ENCODE data around the gene CDK5R1.
"Not testable (repeated sequence)": the region's sequence is repeated elsewhere in the genome, so short reads cannot be mapped to it uniquely, and the experiment has no call there.

Gene CDK5R1

GRCh38 chr17:32486701-32487472 is at the start of gene CDK5R1:
TSS of gene CDK5R1 (plus strand) at chr17:32486993. CDS start at chr17:32487621, 628 bp downstream.
- peak; percentile 66 for DNase-seq

DNA sequence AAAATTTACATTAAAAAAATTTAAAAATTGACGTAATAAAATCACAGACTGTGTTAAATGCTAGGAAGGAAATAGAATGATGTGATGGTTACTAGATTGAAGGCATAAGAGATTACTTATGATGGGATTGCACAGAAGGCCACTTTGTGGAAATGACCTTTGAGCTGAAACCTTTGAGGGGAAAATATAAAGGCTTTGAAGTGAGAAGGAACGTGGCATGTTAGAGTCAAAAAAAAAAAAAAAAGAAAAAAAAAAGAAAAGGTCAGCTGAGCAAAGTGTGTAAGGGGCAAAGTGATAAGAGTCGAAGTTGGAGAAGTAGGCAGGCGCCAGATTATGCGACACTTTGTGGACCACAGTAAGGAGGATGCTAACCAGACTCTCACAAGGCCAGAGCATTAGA is 46.1 kb upstream of the CDK5R1 start:
- DNase-seq, result no peak

- no peak for DNase-seq
These were observed 44.9 kb upstream of the CDK5R1 start for GRCh38 chr17:32441886-32442285.

DNA sequence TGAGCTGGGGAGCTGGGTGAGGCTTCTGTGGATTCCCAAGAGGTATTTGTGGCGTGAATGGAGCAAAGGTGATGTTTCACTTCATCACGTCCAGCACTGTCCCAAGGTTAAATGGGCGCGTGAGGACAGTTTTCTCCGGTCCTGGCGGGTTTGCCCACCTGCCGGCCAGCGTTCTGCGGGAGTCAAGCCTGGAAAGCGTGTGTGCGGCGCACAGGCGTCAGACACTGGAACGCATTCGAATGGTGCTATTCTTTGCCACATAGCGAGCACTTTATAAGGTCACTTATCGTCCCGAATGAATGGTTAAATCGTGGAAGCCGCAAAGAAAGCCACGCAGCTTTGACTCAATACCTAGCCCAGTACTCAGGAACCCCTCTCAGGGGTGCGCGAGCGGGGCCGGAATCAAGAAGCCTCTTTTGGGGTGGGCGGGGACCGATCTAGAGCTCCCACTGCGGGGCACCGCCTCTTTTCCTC is 42.9 kb upstream of the CDK5R1 start:
- no peak for DNase-seq

- DNase-seq, result peak; percentile 96
These were observed 42.3 kb upstream of the CDK5R1 start, which contains the start of gene PSMD11 for GRCh38 chr17:32444301-32445073. TSS of gene PSMD11 (plus strand) at chr17:32444510. CDS start at chr17:32444524, 14 bp downstream.

GRCh38 chr17:32445074-32445415 is 41.7 kb upstream of the CDK5R1 start:
- DNase-seq, result no peak

DNA sequence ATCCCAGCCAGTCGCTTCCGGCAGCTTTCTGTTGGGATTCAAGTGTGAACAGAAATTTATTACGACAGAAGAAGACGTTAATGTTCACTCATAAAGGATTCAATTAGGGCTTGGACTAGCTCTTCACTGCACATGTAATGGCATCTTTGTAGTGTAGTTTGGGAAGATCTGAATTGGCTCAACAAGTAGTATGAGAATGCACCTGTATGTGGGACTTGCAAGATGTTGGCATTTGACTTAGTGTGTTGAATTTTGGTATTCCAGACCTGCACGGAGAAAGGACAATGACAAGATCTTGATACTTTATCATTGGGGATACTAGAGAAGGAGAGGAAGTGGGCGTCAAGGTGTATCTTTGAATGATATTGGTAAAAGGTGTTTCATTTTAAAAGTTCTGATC is 41.3 kb upstream of the CDK5R1 start:
- no peak for DNase-seq

DNA sequence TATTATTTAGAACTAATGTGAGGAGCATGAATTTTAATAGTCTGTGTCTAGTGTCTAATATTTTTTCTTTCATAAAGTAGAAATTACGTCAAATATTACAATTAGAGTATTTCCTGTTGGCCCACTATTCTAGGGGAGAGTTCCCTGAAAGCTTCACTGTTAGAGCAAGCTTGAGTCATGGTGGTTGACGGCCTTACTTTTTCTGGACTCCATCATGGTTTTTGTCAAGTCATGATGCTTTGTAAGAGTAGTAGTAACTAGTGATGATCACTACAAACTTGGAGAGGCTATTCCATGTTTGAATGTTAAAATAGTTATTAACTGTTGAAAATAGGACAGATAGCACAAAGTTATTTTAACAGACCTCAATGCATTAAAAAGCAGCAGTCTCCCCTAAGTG is 40.8 kb upstream of the CDK5R1 start:
- DNase-seq, result no peak

- no peak for DNase-seq
These were observed 39.8 kb upstream of the CDK5R1 start for GRCh38 chr17:32446949-32447348.

DNA sequence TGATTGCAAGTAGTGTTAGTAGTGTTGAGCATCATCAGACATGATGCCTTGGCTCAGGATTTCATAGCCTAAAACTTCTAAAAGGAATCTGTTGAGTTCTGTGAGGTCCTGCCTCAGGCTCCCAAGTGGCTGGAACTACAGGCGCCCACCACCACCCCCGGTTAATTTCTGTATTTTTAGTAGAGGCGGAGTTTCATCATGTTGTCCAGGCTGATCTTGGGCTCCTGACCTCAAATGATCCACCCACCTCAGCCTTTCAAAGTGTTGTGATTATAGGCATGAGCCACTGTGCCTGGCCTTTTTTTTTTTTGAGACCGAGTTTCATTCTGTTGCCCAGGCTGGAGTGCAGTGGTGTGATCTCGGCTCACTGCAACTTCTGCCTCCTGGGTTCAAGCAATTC is 36.8 kb upstream of the CDK5R1 start:
- no peak for DNase-seq

- DNase-seq, result not testable (repeated sequence)
These were observed 36.4 kb upstream of the CDK5R1 start for GRCh38 chr17:32450379-32450778.

GRCh38 chr17:32451879-32452278 is 34.9 kb upstream of the CDK5R1 start:
- no peak for DNase-seq

DNA sequence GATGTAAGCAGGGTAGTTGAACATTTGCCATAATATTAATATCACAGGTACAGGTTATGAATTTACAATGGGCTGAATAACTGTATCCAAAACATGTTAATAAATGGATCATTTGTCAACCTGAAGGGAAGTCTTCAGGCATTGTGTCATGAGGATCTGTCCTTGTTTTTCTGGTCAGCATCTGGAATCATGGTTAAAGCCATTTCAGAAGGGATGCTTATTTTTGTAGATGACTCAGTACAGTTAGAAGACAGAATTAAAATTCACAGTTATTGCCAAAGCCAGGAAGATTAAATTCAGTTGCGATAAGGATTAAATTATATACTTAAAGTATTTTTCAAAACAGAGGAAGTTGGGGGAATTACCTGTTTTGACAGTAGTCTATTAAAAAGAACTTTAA is 34.5 kb upstream of the CDK5R1 start:
- no peak for DNase-seq

DNA sequence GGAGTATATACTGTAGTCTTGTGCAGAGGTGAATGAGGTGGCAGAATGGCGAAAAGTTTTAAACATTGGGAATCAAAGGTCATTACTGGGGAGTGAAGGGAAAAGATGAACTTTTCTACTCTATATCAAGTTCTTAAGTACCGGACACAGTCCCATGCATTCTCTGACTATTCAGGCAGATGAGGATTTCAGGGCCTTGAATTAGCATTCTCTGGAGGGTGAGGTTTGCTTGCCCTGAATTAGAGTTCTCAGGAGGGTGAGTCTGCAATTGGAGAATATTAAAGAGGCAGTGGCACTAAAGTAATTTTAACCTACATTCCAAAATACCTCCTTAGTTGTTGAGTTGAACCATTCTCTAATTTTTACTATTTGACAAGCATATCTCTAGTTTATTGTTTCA is 33.4 kb upstream of the CDK5R1 start:
- no peak for DNase-seq

GRCh38 chr17:32458371-32458770 is 28.4 kb upstream of the CDK5R1 start:
- no peak for DNase-seq

DNA sequence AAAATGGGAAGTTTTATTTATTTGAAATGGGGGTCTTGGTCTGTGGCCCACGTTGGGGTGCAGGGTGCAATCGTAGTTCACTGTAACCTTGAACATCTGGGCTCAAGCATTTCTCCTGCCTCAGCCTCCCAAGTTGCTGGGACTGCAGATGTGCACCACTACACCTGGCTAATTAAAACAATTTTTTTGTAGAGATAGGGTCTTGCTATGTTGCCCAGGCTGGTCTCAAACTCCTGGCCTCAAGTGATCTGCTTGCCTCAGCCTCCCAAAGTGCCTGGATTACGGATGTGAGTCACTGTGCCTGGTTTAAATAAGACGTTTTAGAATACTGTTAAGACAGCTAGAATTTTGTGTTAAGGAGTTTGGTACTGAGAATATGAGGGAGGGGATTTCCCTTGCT is 26.7 kb upstream of the CDK5R1 start:
- DNase-seq, result no peak

- DNase-seq, result no peak
These were observed 25.3 kb upstream of the CDK5R1 start for GRCh38 chr17:32461498-32461852.

DNA sequence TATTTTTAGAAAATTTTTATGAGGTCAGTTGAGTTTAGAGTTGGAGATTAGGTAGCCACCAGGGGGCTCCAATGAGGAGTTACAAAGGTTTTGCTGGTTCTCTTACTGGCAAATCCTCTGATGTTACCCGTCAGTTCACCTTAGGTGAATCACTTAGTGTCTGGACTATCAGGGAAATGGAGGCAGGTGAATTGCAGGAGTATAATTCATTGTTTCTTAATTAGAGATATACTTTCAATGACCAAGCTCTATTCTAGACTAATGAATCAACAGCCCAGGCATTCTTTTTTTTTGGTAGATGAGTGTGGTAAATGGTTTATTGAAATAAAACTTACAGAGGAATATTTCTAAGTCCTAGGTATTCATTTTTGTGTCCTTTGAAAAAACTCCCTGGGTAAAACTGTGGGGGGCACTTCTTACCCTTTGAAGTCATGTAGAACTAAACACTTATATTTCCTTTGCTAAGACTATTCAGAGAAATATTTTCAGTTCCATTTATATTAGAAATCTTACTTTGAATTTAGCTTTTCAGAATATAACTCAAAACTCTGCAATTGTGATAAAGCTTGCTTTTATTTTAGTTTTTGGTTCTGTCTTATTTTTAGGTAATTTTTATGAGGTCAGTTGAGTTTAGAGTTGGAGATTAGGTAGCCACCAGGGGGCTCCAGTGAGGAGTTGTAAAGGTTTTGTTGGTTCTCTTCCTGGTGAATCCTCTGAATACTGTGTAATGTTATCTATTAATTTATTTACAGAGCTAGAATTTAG is 24.8 kb upstream of the CDK5R1 start:
- peak; percentile 11 for DNase-seq

- no peak for DNase-seq
These were observed 23.5 kb upstream of the CDK5R1 start for GRCh38 chr17:32463304-32463703.

- no peak for DNase-seq
These were observed 22.4 kb upstream of the CDK5R1 start for GRCh38 chr17:32464374-32464773.

DNA sequence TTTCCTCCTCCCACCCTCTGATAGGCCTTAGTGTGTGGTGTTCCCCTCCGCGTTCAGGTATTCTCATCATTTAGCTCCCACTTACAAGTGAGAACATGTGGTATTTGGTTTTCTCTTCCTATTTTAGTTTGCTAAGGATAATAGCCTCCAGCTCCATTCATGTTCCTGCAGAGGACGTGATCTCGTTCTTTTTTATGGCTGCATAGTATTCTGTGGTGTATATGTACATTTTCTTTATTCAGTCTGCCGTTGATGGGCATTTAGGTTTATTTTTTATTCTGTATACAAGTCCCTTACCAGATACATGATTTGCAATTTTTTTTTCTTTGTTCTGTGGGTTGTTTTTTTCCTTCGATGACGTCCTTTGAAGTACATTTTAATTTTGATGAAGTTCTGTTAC is 18.8 kb upstream of the CDK5R1 start:
- DNase-seq, result no peak

DNA sequence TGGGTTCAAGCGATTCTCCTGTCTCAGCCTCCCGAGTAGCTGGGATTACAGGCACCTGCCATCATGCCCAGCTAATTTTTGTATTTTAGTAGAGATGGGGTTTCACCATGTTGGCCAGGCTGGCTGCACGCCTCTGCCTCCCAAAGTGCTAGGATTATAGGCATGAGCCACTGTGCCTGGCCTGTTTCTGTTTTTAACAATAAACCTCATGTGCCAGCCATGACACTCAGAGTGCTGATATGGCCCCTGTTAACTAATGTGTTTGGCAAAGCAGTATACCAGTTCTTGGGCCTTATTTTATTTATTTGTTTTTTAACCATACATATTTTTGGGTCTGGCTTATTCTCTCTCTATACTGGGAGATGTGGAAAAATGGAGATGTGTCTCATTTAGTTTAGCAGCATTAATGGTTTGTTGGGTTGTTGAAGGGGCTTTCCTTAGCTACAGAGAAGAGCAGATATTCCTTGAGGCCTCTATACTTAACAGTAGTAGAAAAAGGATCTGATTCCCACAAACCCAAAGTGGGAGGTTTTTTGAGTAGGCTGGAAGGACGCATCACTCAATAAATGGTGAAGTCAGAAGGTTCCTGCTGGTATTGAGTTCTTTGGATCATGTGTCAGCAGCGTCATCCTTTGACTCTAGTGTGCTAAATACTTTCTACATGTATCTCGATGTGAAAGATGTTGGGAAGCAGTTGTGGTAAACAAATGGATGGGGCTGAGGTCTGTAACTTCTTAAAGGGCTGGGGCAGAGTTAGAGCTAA is 16.2 kb upstream of the CDK5R1 start:
- no peak for DNase-seq

DNA sequence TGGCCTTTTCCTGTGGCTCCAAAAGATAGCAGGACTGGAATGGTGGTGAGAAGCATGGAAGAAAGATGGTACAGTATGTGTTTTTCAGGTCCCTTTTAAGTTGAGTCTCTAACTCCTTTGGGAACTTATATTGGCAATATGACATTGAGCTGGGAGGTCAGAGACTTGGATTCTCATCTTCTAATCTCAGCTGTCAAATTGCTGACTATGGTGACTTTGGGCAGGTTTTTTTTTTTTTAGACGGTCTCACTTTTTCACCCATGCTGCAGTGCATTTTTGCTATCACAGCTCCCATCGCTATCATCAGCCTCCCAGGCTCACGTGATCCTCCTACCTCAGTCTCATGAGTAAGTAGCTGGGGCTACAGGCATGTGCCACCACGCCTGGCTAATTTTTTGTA is 15.1 kb upstream of the CDK5R1 start:
- no peak for DNase-seq

Measured in NCI-H510A (cell line).